Stimulated activated CD8-positive, alpha-beta memory T cell treated with anti-CD3 and anti-CD28 coated beads, Interleukin-4, amount 100 ng/mL, for 4 hours (primary cell): ENCODE measurements around the gene TCERG1L.

Experiments
- DNase-seq, 2 donors: peaks; one replicate each; pipeline ENCODE4 v3.0.0-alpha.2; 2020; ENCODE audit warnings: low read depth in 2 of 2, low spot score in 1 of 2

Gene TCERG1L

GRCh38 chr10:131049016-131049415, 262.5 kb downstream of the TCERG1L start:
- no peak for DNase-seq

- DNase-seq: no peak
Observed at GRCh38 chr10:131048606-131049005, 262.9 kb downstream of the TCERG1L start.

GRCh38 chr10:131047501-131047900, 264.0 kb downstream of the TCERG1L start:
- no peak for DNase-seq

- DNase-seq: no peak
Observed at GRCh38 chr10:131046194-131046593, 265.3 kb downstream of the TCERG1L start.

GRCh38 chr10:131044379-131045111, 267.0 kb downstream of the TCERG1L start:
- no peak for DNase-seq

- DNase-seq: no peak
Observed at GRCh38 chr10:131043039-131043691, 268.4 kb downstream of the TCERG1L start.
